GM12875 (cell line): ENCODE measurements around the gene NDN.

ENCODE experiments used
- H3K4me3 ChIP-seq: one replicate; pipeline ENCODE4 v1.5.1; 2011; ENCODE audit warnings: low read depth, low read length, control low read depth
- TF ChIP-seq, protein P1 (sequence below): IDR thresholded peaks from 2 replicates; pipeline ENCODE4 v1.5.1; 2011; ENCODE audit warnings: low read depth, mild to moderate bottlenecking, control low read depth, inconsistent platforms, low read length, moderate library complexity, borderline replicate concordance; ENCODE audit not compliant: insufficient read depth

Gene NDN

DNA sequence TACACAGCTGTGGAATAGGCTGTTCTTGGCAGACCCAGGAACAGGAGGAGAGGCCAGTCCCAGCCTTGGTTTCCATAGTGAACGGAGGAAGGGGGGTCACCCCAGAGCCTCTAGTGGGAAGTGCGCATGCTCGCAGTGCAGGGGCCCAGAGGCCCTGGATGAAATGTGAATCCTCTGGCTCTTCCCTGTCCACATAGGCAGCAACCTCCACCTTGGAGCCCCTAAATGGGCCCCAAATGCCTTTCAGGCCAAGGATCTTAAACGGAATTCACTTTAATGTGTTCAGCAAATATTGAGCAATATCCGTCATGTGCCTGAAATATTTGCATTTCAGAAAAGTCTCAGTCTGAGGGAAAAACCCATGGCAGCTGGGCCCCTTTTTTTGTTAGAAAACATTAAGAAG, 3.3 kb upstream of the NDN start:
- H3K4me3 ChIP-seq, result no peak overlapping the region
- TF ChIP-seq, protein P1, sequence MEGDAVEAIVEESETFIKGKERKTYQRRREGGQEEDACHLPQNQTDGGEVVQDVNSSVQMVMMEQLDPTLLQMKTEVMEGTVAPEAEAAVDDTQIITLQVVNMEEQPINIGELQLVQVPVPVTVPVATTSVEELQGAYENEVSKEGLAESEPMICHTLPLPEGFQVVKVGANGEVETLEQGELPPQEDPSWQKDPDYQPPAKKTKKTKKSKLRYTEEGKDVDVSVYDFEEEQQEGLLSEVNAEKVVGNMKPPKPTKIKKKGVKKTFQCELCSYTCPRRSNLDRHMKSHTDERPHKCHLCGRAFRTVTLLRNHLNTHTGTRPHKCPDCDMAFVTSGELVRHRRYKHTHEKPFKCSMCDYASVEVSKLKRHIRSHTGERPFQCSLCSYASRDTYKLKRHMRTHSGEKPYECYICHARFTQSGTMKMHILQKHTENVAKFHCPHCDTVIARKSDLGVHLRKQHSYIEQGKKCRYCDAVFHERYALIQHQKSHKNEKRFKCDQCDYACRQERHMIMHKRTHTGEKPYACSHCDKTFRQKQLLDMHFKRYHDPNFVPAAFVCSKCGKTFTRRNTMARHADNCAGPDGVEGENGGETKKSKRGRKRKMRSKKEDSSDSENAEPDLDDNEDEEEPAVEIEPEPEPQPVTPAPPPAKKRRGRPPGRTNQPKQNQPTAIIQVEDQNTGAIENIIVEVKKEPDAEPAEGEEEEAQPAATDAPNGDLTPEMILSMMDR, result no peak

DNA sequence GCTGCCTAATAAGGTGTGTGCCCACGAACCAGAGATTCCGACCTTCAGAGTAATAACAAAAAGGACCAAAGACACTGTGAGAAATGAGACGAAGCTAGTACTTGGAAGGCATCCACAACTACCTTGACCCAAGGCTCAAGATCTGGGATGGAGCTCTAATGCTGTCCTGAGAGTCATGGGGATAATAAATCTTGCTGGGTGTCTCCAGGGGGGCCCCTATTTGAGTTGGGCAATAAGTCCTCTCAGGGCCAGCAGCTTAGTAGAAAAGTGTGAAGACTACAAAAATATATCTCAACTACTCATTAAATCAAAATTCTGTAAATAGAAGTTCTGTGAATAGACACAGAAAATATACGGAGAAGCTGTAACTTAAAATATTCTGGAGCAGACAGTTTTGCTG, 2.9 kb upstream of the NDN start:
- H3K4me3 ChIP-seq, result no peak overlapping the region
- TF ChIP-seq, protein P1, result no peak

DNA sequence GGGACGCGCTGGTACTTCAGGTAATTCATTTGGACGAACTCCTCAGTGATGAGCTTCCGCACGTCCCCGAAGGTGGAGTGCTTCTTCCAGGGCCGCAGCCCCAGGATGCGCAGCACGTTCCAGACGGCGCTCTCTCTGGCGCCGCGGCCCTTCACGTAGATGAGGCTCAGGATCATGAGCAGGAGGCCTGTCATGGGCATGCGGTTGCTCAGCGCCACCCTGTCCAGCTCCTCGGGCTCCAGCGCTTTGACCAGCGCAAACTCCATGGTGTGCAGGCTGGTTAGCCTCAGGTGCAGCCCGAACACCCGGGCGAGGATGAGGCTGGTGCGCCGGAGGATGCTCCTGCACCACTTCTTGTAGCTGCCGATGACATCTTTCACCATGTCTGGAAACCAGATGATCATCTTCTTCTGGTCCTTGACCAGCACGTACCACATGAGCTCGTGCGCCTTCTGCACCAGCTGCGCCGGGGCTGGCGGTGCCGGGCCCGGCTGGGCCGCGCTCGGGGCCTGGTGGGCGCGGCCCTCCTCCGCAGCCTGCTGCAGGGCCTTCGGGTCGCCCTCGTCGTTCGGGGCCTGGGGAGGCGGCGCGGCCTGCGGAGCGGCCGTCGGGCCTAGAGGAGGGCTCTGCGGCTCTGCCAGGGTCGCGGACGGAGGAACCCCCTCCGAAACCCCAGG, 501 bp downstream of the NDN start:
- TF ChIP-seq, protein P1, result no peak
- no peak overlapping the region for H3K4me3 ChIP-seq

DNA sequence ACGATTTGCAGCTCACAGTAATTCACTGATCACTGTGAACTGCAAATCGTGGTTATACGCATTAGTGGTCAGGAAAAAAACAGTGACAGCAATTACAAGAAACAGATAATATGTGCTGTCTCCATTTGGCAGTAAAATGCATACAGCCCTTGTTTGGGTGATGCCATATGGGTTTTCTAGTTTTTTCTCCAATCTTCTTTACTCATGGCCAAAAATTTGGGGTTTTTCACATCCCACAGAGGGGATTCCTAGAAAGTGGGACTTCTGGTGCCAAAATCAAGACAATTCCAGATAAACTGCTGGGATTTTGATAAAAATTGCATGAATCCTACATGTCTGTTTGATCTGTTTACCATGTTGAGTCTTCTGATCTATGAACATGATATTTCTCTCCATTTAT, 15.6 kb downstream of the NDN start:
- no peak overlapping the region for H3K4me3 ChIP-seq
- TF ChIP-seq, protein P1, result no peak

DNA sequence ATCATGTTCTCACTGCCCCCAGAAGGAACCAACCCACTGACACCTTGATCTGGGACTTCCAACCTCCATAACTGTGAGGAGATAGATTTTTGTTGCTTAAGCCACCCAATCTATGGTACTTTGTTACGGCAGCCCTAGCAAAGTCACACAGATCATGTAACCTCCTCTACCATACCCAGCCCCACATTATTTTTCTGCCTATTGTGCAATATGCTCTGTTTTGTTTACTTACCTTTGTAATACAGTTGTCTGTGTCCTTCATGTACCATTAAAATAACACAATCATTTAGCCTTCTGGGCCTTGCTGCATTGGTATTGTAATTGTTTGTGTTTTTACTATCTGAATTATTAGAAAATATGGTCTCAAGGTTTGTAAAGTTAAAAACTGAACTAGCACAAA, 16.1 kb downstream of the NDN start:
- H3K4me3 ChIP-seq, result no peak overlapping the region
- TF ChIP-seq, protein P1, result no peak

DNA sequence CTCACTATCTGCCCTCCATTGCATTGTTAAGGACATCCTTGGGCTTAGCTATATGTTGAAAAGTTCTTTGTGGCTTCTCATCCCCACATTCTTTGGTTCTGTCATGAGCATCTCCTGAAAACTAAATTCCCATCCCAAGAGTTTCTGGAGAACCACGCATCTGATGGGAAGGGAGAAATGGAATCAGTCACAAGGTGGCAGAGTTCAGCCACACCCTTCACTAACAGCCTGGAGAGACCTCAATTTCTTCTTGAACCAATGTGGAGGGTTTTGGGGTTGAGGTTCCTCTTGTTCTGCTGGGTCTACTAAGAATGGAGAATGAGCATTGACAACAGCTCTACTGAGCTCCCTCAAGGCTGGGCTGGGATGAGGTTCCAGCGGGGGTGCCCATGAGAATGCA, 23.9 kb downstream of the NDN start:
- TF ChIP-seq, protein P1, result no peak
- no peak overlapping the region for H3K4me3 ChIP-seq

DNA sequence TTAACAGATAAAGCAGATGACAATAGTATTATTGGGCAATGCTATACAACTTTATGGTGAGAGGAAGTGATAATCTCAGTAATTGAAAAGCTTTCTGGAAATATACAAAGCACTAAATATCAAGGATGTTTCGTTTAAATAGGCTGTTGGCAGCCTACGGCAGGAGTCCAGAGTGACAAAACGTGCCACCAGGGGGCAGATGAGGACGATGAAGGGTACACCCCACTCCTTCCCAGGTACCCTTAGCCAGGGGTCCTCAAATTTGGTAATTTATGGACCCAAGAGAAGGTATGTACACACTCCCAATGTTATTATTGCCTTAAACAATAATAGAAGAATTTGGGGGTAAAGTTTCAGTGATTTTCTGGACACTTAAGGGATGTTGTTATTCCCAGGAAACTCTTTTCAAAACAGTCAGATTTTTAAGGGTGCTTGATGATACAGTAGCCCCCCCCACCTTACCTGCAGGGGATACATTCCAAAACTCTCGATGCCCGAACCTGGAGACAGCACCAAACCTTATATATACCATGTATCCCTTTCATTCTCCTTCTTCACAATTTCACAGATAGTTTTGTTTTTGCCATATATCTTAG, 38.1 kb downstream of the NDN start:
- no peak overlapping the region for H3K4me3 ChIP-seq
- TF ChIP-seq, protein P1, result no peak
